HG03457 (cell line): ENCODE data around the gene STK10.

Experiments
- ATAC-seq: cut with Tn5 transposase; IDR thresholded peaks from one replicate; pipeline ENCODE4 v1.9.1; 2021; ENCODE audit warnings: moderate number of reproducible peaks; ENCODE audit not compliant: unreplicated experiment

The STK10 gene

GRCh38 chr5:172110921-172111851, 76.8 kb downstream of the STK10 start:
- ATAC-seq: peak; percentile 76

- no peak for ATAC-seq
These were observed 77.7 kb downstream of the STK10 start for GRCh38 chr5:172110260-172110815.

DNA sequence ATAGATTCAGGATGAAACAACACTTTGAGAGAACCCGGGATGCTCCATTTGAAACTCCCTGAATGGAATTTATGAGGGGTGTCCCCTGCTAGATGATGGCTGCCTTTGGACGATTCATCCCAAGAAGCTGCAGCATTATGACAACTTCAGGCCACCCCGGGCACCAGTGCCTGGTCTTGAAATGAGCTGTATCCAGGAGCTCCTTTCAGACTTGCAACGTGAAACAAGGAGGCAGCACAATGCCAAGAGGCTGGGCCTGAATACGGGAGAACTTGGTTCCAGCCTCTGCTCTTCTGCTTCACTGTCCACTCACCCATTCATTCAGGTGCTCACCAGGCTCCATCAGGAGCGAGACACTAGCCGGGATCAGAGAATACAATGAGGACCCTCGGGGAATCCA, 78.3 kb downstream of the STK10 start:
- ATAC-seq: no peak

GRCh38 chr5:172107571-172107970, 80.5 kb downstream of the STK10 start:
- ATAC-seq: no peak

DNA sequence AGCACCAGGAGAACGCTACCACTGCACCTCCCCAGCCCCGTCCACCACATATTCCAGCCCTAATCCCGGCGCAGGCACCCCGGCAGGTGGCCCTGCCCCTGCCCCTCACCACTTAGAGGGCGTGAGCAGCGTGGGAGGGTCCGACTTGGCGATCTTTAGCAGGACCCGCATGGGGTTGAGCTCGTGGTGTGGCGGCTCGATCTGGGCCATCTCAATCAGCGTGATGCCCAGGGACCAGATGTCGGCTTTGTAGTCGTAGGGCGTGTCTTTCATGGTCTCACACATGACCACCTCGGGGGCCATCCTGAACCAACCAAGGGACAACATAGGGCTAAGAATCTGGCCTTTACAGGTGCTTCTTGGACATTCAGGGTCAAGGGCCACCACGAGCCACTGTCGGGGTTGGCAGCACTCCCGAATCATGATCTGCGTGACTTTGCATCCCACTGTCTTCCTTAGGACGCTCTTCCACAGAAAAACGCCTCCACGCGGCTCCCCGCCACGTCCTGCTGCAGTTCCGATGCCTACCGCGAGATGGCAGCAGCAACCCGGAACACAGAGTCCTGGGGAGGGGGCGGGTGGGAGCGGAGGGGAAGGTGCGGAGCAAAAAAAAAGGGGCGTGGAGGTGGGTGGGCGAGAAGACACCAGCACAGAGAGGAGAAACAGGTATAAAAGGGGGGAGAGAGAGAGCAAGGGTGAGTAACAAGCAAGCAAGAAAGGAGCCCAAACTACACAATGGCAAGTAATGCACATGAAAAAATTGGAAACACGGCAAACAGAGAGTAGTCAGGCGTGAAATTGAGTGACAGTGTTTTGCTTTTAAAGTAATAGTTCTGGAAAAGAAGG, 81.3 kb downstream of the STK10 start:
- no peak for ATAC-seq

GRCh38 chr5:172105811-172106210, 82.2 kb downstream of the STK10 start:
- no peak for ATAC-seq

DNA sequence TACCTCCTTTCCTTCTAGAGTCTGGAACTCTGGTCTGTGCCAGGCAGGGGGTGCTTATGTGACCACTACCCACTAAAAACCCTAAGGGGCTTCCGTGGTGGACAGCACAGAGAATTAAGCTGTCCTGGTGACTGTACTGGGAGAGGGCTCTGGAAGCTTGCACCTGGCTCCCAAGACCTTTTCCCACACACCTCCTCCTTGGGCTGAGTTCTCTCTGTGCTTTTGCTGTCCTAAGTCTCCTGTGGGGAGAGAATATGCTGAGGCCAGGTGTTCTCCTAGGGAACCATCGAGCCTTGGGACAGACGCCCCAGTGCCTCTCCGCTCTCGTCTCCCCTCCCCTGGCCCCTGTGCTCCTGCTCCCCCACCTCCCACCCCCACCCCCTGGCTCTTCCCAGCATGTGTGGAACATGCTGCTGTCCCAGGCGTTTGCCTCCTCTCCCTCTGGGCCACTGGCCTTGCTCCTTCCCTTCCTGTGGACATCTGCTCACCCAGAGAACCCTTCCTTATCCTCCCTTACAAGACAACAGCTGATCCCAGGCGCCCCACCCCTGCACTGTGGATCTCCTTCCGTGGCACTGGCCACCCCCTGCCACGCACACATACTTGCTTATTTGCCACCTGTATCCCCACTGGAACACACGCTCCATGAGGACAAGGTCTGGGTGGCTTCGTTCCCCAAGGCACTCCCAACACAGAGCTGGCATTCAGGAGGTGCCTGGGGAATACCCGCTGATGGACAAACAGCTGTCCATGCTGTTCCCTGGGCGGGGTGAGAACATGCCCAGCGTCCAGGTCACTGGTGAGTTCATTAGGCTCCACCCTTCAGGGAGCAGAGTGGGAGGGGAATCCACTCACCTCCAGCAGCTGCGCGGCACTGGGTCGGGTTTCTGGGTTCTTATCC, 83.0 kb downstream of the STK10 start:
- ATAC-seq: no peak

- no peak for ATAC-seq
These were observed 84.0 kb downstream of the STK10 start for GRCh38 chr5:172104021-172104420.

GRCh38 chr5:172102913-172103626, 85.0 kb downstream of the STK10 start:
- no peak for ATAC-seq

- ATAC-seq: no peak
These were observed 85.7 kb downstream of the STK10 start for GRCh38 chr5:172102218-172102870.

GRCh38 chr5:172101547-172102217, 86.3 kb downstream of the STK10 start:
- ATAC-seq: no peak

GRCh38 chr5:172098883-172099282, 89.1 kb downstream of the STK10 start:
- ATAC-seq: no peak

- ATAC-seq: no peak
These were observed 90.0 kb downstream of the STK10 start for GRCh38 chr5:172098046-172098445.

GRCh38 chr5:172097356-172097755, 90.7 kb downstream of the STK10 start:
- ATAC-seq: no peak

GRCh38 chr5:172096207-172096940, 91.7 kb downstream of the STK10 start:
- ATAC-seq: no peak

- ATAC-seq: no peak
These were observed 92.4 kb downstream of the STK10 start for GRCh38 chr5:172095368-172096206.

GRCh38 chr5:172093965-172094364, 94.1 kb downstream of the STK10 start:
- no peak for ATAC-seq
